CD4-positive, alpha-beta T cell treated with Interleukin-1 beta for 1 hour (primary cell): ENCODE data around the gene SEPHS1.
A peak's percentile ranks its signal among the peaks of the same experiment; 100 is the strongest.
"Not testable (repeated sequence)": the region's sequence is repeated elsewhere in the genome, so short reads cannot be mapped to it uniquely, and the experiment has no call there.

Source experiments
- DNase-seq, 2 donors: peaks; one replicate each; pipeline ENCODE4 v3.0.0-alpha.2; 2020 to 2022

The SEPHS1 gene

GRCh38 chr10:13322615-13323148 is 25.4 kb downstream of the SEPHS1 start:
- no peak for DNase-seq

- no peak for DNase-seq
These were observed 26.5 kb downstream of the SEPHS1 start for GRCh38 chr10:13321576-13321975.

- DNase-seq, result no peak
These were observed 28.9 kb downstream of the SEPHS1 start for GRCh38 chr10:13319166-13319565.

GRCh38 chr10:13317474-13317873 is 30.6 kb downstream of the SEPHS1 start:
- DNase-seq, result no peak

GRCh38 chr10:13316635-13317311 is 31.3 kb downstream of the SEPHS1 start:
- DNase-seq, result no peak

- no peak for DNase-seq
These were observed 32.7 kb downstream of the SEPHS1 start for GRCh38 chr10:13315361-13315760.

- DNase-seq, result no peak
These were observed 36.9 kb downstream of the SEPHS1 start for GRCh38 chr10:13311177-13311575.

GRCh38 chr10:13310518-13311176 is 37.4 kb downstream of the SEPHS1 start:
- DNase-seq, result no peak

- no peak for DNase-seq
These were observed 38.3 kb downstream of the SEPHS1 start for GRCh38 chr10:13309792-13310191.

- DNase-seq, result no peak
These were observed 40.0 kb downstream of the SEPHS1 start for GRCh38 chr10:13308096-13308495.

GRCh38 chr10:13306103-13306502 is 42.0 kb downstream of the SEPHS1 start:
- DNase-seq, result no peak

GRCh38 chr10:13302821-13303555 is 45.1 kb downstream of the SEPHS1 start:
- DNase-seq, result no peak

GRCh38 chr10:13299437-13300287 is 48.4 kb downstream of the SEPHS1 start, which contains the start of gene PHYH:
TSS of gene PHYH (minus strand) at chr10:13300064. CDS start at chr10:13300042, 22 bp downstream.
- DNase-seq, result peak; percentile 87

GRCh38 chr10:13298748-13299436 is 49.2 kb downstream of the SEPHS1 start:
- no peak for DNase-seq

- no peak for DNase-seq
These were observed 51.6 kb downstream of the SEPHS1 start for GRCh38 chr10:13296476-13296875.

- no peak for DNase-seq
These were observed 53.3 kb downstream of the SEPHS1 start for GRCh38 chr10:13294784-13295183.

GRCh38 chr10:13291821-13292773 is 56.0 kb downstream of the SEPHS1 start:
- no peak for DNase-seq

GRCh38 chr10:13291061-13291460 is 57.0 kb downstream of the SEPHS1 start:
- DNase-seq, result no peak

- no peak for DNase-seq
These were observed 64.0 kb downstream of the SEPHS1 start for GRCh38 chr10:13284050-13284449.

GRCh38 chr10:13282348-13282747 is 65.7 kb downstream of the SEPHS1 start:
- not testable (repeated sequence) for DNase-seq
